ENCODE data around the gene LEFTY1. TPM values are rescaled to one million over a fixed set of nuclear protein-coding genes. Genes with fewer than 3 reads are reported as not detected.
"Not testable (repeated sequence)": the region's sequence is repeated elsewhere in the genome, so short reads cannot be mapped to it uniquely, and the experiment has no call there.

Gene LEFTY1
- total RNA-seq, 1 donor from 2014 or later, result 2.4 TPM

DNA sequence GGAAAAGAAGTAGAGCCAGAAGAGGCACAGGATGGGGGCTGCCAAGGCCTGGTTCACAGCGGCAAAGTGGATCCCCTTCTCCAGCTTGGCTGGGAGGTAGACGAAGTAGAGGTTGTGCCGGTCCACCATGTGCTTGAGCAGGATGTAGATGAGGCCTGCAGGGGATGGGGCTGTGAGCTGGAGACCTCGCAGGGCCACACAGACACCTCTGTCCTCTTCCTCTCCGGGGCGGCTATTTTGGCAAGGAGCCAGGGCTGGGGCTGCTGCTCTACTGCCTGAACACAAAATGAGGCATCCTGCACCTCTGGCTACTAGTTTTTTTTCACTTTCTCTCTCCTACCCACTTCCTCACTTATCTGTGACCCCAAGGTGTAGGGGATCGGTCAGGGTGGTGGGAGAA, 39.0 kb downstream of the LEFTY1 start:
- DNase-seq (ENCODE audit: low spot score), result no peak

DNA sequence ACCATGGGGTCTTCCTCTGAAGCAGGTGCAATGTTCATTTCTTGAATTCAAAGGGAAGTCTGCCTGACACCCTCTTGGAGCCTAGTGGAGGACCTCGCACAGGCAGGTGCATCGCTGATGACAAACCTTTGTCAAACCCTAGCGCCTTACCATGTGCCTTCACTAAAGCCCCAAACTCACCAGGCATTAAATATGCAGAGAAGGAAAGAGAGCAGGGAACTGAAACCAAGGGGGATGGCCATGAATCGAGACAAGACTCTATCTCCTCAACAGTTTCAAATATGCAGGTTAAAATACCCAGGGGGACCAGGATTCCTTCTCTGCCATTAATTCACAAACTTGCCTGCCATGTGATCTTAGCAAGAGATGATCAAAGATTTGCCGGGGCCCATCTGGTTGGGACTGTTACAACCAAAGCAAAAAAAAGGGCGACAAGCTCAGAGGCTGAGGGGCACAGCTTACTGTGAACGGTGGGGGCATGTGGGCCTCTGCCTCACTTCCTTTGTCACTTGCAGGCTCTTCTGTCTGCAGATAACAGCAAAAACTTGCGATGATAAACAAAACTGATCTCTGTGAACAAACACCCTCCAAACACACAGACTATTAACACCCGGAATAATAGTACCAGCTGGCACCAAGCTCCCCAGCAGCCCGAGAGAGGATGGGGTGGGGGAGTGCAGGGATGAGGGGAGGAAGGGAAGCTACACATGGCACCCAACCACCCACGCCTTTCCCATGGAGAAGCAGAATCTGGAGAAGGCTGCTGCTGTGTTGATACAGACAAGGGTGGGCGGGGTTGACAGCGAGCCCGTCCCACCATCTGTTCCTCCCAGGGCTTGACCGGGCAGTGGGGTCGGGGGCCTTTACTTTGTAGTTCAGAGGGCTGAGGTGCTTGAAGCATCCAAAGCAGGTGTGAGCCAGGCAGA, 40.7 kb downstream of the LEFTY1 start:
- no peak for DNase-seq (ENCODE audit: low spot score)

DNA sequence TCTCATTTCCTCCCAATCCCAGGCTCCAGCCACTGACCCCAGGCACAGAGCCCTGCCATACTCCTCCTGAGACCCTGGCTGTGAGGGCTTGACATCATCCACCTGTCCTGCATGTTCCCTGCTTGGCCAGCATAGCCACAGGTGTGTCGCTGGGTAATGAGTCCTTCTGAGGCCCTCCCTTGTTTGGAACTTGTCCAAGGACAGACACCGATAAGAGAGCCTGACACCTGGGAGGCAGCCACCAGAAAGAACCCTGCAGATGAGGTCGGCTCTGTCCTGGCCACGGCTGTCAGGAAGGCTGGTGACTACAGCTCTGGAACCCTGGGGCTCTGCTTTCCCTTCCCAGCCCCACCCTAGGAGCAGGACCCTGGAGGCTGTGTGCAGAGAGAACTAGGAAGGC, 41.3 kb downstream of the LEFTY1 start:
- no peak for DNase-seq (ENCODE audit: low spot score)

DNA sequence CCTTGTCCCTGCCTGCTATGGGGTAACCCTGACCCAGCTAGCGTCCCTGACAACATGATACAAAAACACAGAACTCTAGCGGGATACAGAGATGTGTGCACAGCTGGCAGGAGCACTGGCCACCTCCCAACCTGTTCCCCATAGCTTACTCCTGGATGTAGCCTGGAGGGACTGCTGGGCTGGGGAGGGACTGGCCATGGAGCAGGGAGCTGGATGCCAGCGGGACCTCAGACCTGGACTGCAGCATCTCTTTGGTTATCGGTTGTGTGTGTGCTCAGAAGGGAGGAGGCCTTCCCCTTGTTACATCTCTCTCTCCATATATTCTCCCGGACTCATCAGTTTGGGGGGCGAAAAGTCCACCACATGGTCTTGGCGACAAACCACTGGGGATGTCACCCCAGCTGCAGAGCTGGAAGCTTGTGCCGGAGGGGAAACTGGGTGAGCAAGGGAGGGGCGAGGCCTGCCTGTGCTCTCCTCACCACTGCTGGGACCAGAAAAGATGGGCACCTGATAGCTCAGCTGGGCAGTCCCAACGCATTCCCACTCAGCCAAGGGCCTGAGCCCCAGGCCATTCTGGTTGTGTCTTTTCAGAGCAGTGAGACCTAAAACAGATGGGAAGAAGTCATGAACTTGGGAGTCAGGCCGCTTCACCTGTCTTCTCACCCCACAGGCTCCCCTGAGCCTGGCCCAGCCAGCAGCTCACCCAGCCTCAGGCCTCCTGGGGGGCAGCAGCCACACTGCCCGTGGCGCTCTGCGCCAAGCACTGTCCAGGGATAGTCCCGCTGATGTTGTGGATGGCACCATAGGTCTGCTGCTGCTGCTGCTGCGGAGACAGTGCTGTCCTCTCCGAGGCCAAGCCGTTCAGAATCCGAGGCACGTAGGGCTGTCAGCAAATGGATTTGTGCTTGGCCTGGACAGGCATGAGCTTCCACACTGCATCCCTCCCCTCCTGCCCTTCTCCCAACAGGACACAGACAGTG, 42.3 kb downstream of the LEFTY1 start:
- no peak for DNase-seq (ENCODE audit: low spot score)

DNA sequence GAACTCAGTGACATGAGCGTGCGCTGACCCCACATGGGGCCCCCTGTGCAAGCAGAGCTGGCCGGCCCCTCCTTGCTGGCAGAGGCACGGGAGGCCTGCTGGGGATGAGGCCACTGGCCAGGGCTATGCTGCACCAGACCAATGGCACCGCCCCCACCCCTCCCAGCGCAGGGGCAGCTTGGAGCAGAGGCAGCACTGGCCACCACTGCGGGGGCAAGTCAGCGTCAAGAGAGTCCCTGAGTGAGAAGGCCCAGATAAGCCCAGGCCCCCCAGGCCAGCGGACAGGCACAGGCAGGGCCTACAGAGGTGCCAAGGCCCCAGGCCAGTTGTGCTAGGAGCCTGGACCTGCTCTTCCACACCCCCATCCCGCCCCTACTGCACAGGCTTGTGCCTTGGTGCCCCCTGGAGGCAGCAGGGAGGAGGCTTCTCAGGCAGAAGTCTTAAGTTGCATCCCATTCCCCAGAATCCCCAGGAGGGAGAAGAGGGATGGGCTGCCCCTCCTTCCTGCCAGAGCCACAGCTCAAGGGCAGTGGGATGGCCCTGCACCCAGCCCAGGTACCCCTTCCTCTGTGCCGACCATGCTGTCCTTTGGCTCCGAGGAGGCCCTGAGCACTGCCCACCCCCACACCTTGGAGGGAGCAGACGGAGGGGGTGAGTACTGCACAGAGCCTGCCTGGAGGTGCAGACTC, 43.2 kb downstream of the LEFTY1 start:
- peak; percentile 73 for DNase-seq (ENCODE audit: low spot score)

DNA sequence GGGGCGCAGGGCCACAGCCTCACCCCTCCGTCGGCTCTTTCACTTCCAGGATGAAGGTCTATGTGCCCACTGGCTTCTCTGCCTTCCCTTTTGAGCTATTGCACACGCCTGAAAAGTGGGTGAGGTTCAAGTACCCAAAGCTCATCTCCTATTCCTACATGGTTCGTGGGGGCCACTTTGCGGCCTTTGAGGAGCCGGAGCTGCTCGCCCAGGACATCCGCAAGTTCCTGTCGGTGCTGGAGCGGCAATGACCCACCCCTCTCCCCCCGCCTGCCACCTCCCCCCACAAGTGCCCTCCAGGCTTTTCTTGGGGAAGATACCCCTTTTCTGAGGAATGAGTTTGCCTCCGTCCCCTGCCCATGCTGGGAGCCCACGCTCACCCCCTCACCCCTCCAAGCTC, 43.8 kb downstream of the LEFTY1 start:
- DNase-seq (ENCODE audit: low spot score), result no peak

DNA sequence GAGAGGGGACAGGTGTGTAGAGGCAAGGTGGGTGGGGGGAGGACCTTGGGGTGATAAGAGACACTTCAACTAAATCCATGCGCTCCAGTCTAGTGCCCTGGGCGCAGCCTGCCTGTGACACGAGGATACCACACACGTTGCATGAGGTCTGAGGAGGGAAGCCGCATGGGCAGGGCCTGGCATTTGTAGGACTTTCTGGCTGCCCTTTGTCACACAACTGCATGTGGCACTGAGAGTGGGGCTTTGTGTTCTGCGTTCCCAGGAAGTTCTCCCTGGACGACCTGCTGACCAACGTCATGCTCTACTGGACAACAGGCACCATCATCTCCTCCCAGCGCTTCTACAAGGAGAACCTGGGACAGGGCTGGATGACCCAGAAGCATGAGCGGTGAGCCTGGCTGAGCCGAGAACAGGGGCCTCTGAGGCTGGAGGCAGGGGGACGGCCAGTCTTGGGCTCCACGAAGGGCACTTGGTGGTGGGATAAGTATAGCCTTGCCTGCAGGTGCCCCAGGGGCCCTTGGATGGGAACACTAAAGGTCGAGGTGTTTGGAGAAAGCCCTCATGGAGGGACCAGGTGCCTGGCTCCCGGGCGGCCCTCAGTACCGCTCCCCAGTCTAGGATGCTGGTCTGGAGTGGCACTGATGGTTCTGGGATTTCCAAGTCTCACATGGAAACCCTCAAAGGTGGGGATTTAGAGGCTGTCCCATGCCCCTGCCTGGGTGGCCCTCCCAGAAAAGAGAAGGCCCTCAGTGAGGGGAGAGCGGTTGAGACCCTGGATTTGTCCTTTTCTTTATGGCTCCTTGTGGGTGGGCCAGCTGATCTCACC, 44.5 kb downstream of the LEFTY1 start:
- no peak for DNase-seq (ENCODE audit: low spot score)

DNA sequence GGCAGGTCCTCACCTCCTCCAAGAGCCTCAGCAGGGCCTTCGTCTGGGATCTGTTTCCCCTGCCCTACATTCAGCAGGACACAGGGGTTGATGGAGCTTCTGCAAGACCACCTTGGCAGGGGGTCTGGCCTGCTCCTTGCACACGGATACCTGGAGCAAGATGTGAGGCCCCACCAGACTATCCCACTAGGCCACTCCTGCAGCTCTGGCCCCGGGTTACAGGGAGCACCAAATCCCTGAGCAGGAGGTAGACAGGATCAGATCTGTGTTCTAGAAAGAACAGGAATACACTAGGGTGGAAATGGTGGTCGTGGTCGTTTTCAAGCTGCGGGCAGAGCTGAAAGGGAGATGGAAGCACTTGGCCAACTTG, 45.5 kb downstream of the LEFTY1 start:
- DNase-seq (ENCODE audit: low spot score), result no peak

DNA sequence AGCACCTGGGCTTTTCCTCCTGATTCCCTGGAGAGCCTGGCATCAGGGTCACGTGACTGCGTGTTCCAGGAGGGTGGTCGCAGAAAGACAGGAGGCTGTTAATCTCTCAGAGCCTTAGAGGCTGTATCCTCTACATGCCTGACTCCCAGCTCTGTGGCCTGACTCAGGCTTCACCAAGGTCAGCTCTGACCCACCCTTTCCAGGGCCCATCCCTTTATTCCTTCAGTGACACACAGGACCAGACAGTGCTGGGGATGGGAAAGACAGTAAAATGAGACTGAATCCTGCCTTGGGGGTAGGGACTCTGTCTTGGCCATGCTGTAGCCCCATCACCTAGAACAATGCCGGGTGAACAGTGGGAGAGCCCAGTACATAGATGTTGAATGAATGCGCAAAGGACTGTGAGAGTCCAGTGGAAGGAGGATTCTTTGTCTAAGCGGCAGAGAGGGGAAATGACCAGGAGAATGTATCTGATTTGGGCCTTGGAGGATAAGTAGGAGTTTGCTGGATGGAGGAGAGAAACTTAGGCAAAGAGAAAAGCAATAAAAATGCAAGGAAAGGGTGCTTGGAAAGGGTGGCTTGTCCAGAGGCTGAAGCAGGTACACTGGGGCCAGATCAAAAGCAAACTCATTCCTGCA, 46.0 kb downstream of the LEFTY1 start:
- DNase-seq (ENCODE audit: low spot score), result no peak

DNA sequence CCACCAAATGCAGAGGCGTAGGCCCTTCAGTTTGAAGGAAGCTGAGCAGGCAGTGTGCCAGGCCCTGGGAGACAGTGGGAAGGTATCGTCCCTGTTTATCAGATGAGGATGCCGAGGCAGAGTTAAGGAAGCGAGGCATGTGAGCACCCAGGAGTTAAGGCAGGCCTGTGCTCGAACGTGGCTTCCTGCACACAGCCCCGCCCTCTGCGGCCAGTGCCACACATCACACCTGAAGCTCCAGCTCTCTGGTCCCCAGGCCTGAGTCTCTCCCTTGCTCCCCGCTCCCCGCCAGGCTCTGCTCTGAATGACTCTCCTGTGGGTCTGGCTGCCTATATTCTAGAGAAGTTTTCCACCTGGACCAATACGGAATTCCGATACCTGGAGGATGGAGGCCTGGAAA, 46.9 kb downstream of the LEFTY1 start:
- no peak for DNase-seq (ENCODE audit: low spot score)

DNA sequence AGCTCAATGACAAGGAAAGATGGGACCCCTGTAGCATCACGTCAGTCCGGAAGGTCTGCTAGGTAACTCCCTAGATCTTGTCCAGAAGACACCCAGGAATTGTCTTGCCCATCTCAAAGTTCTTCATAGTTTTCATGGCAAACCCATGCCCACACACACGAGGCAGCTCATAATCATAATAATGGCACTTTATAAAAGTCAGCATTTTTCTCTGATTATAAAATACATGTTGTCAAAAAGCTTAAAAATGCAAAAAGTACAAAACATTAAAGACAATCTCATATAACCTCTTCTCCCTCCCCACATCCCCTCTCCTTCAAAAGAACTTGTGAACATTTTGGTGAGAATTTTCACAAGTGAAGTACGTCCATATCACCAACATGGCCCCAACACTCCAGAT, 48.2 kb downstream of the LEFTY1 start:
- no peak for DNase-seq (ENCODE audit: low spot score)

DNA sequence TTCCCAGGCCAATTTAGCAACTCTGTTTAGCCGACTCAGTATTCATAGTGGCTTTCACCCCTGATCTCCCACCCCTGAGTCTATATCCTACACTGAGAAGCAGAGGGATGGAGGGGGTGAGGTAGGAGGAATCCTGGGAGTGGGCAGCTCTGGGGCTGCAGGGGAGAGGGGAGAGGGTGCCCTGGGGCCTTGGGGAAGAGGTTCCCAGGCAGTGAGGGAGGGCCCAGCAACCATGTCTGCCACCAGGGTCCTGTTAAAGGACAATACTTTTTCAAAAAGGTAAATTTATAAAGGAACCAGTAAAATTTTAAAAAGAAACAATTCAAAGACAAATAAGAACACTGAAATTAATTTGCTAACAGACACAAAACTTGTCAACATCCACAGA, 48.7 kb downstream of the LEFTY1 start:
- no peak for DNase-seq (ENCODE audit: low spot score)

DNA sequence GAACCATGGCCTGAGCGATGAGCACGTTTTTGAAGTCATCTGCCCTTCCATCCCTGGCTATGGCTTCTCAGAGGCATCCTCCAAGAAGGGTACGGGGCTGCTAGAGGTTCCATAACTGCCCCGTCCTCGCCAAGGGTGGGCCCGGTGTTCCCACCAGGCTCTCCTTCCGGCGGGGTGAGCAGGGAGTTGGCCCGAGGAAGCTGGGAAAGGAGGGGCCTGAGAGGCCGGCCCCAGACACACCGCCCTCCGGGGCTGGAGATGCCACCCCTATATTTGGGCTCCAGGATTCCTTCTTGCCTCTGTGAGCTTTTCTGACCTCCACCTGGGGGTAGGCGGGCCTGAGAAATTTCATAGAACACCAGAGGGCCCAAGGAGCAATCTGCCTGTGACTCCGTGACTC, 50.2 kb downstream of the LEFTY1 start:
- DNase-seq (ENCODE audit: low spot score), result no peak

DNA sequence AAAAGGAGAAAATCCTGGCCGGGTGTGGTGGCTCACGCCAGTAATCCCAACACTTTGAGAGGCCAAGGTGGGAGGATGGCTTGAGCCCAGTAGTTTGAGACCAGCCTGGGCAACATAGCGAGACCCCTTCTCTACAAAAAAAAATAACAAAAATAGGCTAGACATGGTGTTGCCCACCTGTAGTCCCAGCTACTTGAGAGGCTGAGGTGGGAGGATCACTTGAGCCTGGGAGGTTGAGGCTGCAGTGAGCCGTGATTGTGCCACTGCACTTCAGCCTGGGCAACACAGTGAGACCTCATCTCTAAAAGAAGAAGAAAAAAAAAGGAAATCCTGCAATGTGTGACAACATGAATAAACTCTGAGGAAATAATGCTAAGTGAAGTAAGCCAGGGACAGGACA, 52.6 kb downstream of the LEFTY1 start:
- not testable (repeated sequence) for DNase-seq (ENCODE audit: low spot score)

Other genes starting within 250 kb of the LEFTY1 start
- 279 TPM for gene ENAH, start 236.0 kb downstream of the LEFTY1 start, total RNA-seq (ENCODE audit: insufficient read depth, low replicate concordance)
- 226 TPM for gene SRP9, start 111.3 kb downstream of the LEFTY1 start, total RNA-seq (ENCODE audit: insufficient read depth, low replicate concordance)
- gene EPHX1, start 79.0 kb downstream of the LEFTY1 start, total RNA-seq (ENCODE audit: insufficient read depth, low replicate concordance), result 16.9 TPM
- gene TMEM63A, start 6.8 kb downstream of the LEFTY1 start, total RNA-seq (ENCODE audit: insufficient read depth, low replicate concordance), result 15.9 TPM
- 23.1 TPM for gene PYCR2, start 35.1 kb upstream of the LEFTY1 start, total RNA-seq (ENCODE audit: insufficient read depth, low replicate concordance)
- gene LEFTY2, start 52.1 kb upstream of the LEFTY1 start, total RNA-seq (ENCODE audit: insufficient read depth, low replicate concordance), result 144 TPM
- 40.4 TPM for gene SDE2, start 110.2 kb upstream of the LEFTY1 start, total RNA-seq (ENCODE audit: insufficient read depth, low replicate concordance)
- 232 TPM for gene H3-3A, start 173.6 kb upstream of the LEFTY1 start, total RNA-seq (ENCODE audit: insufficient read depth, low replicate concordance)

Measured in umbilical cord (tissue), 2 donors.